Trophoblast cell (in vitro differentiated cells and primary cell): ENCODE results near the gene PLEKHG4B.

ENCODE experiments used
- DNase-seq, 2 donors: peaks; one replicate each; pipeline ENCODE4 v3.0.0-alpha.2; 2016
- H2AFZ ChIP-seq: 2 replicates; pipeline ENCODE4 v1.6.1; 2013; ENCODE audit warnings: low read length, moderate library complexity, mild to moderate bottlenecking; ENCODE audit not compliant: insufficient read depth, poor library complexity
- H2AK5ac ChIP-seq: 2 replicates; pipeline ENCODE4 v1.6.1; 2013; ENCODE audit warnings: mild to moderate bottlenecking, low read length
- H2BK120ac ChIP-seq: 2 replicates; pipeline ENCODE4 v1.6.1; 2013; ENCODE audit warnings: low read length, mild to moderate bottlenecking, moderate library complexity; ENCODE audit not compliant: insufficient read depth, poor library complexity
- H2BK12ac ChIP-seq: 2 replicates; pipeline ENCODE4 v1.6.1; 2013; ENCODE audit warnings: mild to moderate bottlenecking, low read length, moderate library complexity
- H2BK5ac ChIP-seq: 2 replicates; pipeline ENCODE4 v1.6.1; 2013; ENCODE audit warnings: low read length, low read depth, moderate library complexity, mild to moderate bottlenecking; ENCODE audit not compliant: poor library complexity
- H3K14ac ChIP-seq: 2 replicates; pipeline ENCODE4 v1.6.1; 2013; ENCODE audit warnings: mild to moderate bottlenecking, low read length
- H3K18ac ChIP-seq: 2 replicates; pipeline ENCODE4 v1.6.1; 2013; ENCODE audit warnings: mild to moderate bottlenecking, low read length
- H3K23ac ChIP-seq: 2 replicates; pipeline ENCODE4 v1.6.1; 2013; ENCODE audit warnings: low read length
- H3K27ac ChIP-seq: 2 replicates; pipeline ENCODE4 v1.5.1; 2013; ENCODE audit warnings: low read depth, mild to moderate bottlenecking, inconsistent platforms, low read length, moderate library complexity
- H3K27me3 ChIP-seq: 2 replicates; pipeline ENCODE4 v1.6.1; 2013; ENCODE audit warnings: inconsistent platforms, mild to moderate bottlenecking, low read length, moderate library complexity; ENCODE audit not compliant: insufficient read depth
- H3K36me3 ChIP-seq, 2 experiments: 1 replicate in 1 of 2; 2 replicates in 1 of 2; pipeline ENCODE4 v1.6.1; 2013; ENCODE audit warnings: low read length in 2 of 2, mild to moderate bottlenecking in 2 of 2, moderate library complexity in 1 of 2; ENCODE audit not compliant: insufficient read depth in 2 of 2, control insufficient read depth in 1 of 2
- H3K4ac ChIP-seq: 2 replicates; pipeline ENCODE4 v1.6.1; 2013; ENCODE audit warnings: low read depth, mild to moderate bottlenecking, low read length, moderate library complexity
- H3K4me1 ChIP-seq, 2 experiments: 1 replicate in 1 of 2; 2 replicates in 1 of 2; pipeline ENCODE4 v1.6.1; 2013; ENCODE audit warnings: low read length in 2 of 2, mild to moderate bottlenecking in 2 of 2, moderate library complexity in 1 of 2; ENCODE audit not compliant: insufficient read depth in 2 of 2, control insufficient read depth in 1 of 2
- H3K4me2 ChIP-seq: 2 replicates; pipeline ENCODE4 v1.6.1; 2013; ENCODE audit warnings: inconsistent platforms, mild to moderate bottlenecking, low read length, moderate library complexity
- H3K4me3 ChIP-seq: 2 replicates; pipeline ENCODE4 v1.5.1; 2013; ENCODE audit warnings: mild to moderate bottlenecking, low read depth, low read length, inconsistent platforms
- H3K79me1 ChIP-seq: one replicate; pipeline ENCODE4 v1.6.1; 2013; ENCODE audit warnings: low read length
- H3K79me2 ChIP-seq: 2 replicates; pipeline ENCODE4 v1.6.1; 2013; ENCODE audit warnings: low read length, mild to moderate bottlenecking; ENCODE audit not compliant: control insufficient read depth, insufficient read depth, poor library complexity
- H3K9ac ChIP-seq: 2 replicates; pipeline ENCODE4 v1.6.1; 2013; ENCODE audit warnings: mild to moderate bottlenecking, low read length
- H3K9me3 ChIP-seq: 2 replicates; pipeline ENCODE4 v1.6.1; 2013; ENCODE audit warnings: low read depth, mild to moderate bottlenecking, control low read depth, inconsistent platforms, low read length; ENCODE audit not compliant: insufficient read depth
- H4K12ac ChIP-seq: 2 replicates; pipeline ENCODE4 v1.6.1; 2013; ENCODE audit warnings: low read depth, mild to moderate bottlenecking, low read length, moderate library complexity
- H4K8ac ChIP-seq: 2 replicates; pipeline ENCODE4 v1.6.1; 2013; ENCODE audit warnings: low read depth, mild to moderate bottlenecking, low read length, moderate library complexity
- H4K91ac ChIP-seq: one replicate; pipeline ENCODE4 v1.6.1; 2013; ENCODE audit warnings: low read depth, mild to moderate bottlenecking, low read length, moderate library complexity
- WGBS: extraction: QIAGEN DNeasy Blood & Tissue Kit; methylation state at CpG from one replicate; pipeline ENCODE4 v1.1.7; 2013; ENCODE audit warnings: missing lambda C conversion rate; ENCODE audit not compliant: insufficient read length, insufficient coverage; ENCODE audit errors: extremely low coverage; 5-methylcytosine and 5-hydroxymethylcytosine counted together

Gene PLEKHG4B

DNA sequence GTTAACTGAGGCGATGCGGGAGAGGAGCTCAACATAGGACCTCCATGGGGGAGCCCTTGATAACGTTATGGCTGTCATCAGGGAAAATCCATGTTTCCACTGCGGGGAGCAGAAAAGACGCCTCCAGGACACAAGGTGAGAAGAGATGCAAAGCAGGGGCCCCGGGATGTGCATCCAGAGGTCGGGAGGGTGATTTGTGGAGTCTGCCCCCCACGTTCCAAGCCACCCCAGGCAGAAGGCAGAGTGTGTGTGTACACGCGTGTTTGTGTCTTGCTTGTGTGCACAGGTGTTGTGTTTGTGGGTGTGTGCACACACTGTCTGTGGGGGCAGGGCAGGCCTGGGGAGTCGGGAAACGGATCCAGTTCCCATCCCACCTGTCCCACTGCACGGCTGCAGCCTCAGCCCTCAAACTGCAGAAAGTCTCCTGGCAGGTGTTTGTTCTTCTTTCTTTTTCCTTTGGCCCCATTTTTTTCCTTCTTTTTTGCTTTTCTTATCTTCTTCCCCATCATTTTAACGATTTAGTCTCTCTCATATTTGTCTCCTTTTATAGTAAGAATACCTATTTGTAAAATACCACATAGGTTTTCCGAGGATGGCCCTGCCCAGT, 17.4 kb upstream of the PLEKHG4B start:
- Histone ChIP-seq H2BK5ac (no peak overlapping the region), H2AFZ (no peak overlapping the region), H3K4me2 (no peak overlapping the region), H3K36me3 (no peaks in the 10 kb centered on the region), H4K8ac (no peak overlapping the region), H2AK5ac (no peak overlapping the region), H3K18ac (no peak overlapping the region), H3K79me1 (peaks cover 9% of the 10 kb centered on the region), H4K12ac (no peak overlapping the region), H3K4me3 (no peak overlapping the region), H3K4ac (no peak overlapping the region), H3K9ac (no peak overlapping the region), H3K14ac (no peak overlapping the region), H3K9me3 (no peaks in the 10 kb centered on the region), H2BK120ac (no peak overlapping the region), H3K23ac (no peak overlapping the region), H3K27ac (no peak overlapping the region), H2BK12ac (no peak overlapping the region), H3K4me1 (peaks cover 12 to 17% of the 10 kb centered on the region in 2 experiments), H4K91ac (no peak overlapping the region), H3K27me3 (no peaks in the 10 kb centered on the region), H3K79me2 (no peaks in the 10 kb centered on the region)
- no CpG with 5 or more reads among the region's 15 CpGs for WGBS
- DNase-seq: no peak

DNA sequence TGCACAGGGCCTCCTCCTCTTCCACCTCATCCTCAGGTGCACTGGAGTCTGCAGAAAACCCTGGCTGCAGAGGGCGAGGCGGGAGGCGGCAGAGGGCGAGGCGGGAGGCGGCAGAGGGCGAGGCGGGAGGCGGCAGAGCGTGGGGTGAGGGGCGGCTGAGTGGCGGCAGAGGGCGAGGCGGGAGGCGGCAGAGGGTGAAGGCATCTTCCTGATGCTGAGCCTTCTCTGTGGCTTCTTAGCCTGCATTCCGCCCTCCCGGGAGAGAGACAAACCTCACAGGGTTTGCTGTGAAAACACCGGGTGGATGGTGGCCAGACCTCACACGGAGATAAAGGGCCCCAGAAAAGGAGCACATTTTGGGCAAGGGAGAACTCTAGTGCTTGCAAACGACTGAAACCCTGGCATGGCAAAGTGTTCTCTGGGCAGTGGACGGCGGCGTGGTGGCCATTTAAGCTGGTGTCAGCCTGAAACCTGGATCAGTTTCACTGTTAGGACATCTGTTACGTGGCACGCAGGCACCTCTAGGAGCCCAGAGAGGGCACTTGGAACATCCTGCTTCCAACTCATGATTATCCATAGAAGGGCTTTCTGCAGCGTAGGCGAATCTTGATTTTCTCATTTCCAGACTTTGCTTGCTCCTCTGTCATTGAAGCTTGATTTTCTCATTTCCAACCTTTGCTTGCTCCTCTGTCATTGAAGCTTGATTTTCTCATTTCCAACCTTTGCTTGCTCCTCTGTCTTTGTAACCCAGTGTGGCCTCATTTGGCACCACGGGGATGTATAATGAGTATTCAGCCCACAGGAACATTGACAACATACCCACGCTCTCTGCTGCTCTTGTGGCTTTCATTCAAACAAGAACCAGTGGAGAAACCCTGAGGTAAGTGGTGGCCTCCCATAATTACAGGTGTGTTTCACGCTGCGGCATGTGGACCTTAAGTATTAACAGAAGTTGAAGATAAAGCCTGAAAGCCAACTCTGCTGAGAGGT, 16.3 kb upstream of the PLEKHG4B start:
- Histone ChIP-seq H3K27me3 (no peaks in the 10 kb centered on the region), H3K27ac (no peak overlapping the region), H3K79me2 (no peaks in the 10 kb centered on the region), H2AK5ac (no peak overlapping the region), H3K36me3 (no peaks in the 10 kb centered on the region), H3K4me1 (peaks cover 12 to 17% of the 10 kb centered on the region in 2 experiments), H3K4me2 (no peak overlapping the region), H4K91ac (no peak overlapping the region), H2AFZ (no peak overlapping the region), H3K79me1 (peaks cover 9% of the 10 kb centered on the region), H3K9ac (no peak overlapping the region), H2BK12ac (no peak overlapping the region), H2BK120ac (no peak overlapping the region), H4K12ac (no peak overlapping the region), H4K8ac (no peak overlapping the region), H3K14ac (no peak overlapping the region), H3K4me3 (no peak overlapping the region), H3K23ac (no peak overlapping the region), H3K4ac (no peak overlapping the region), H3K18ac (no peak overlapping the region), H2BK5ac (no peak overlapping the region), H3K9me3 (no peaks in the 10 kb centered on the region)
- DNase-seq: no peak
- no CpG with 5 or more reads among the region's 31 CpGs for WGBS

DNA sequence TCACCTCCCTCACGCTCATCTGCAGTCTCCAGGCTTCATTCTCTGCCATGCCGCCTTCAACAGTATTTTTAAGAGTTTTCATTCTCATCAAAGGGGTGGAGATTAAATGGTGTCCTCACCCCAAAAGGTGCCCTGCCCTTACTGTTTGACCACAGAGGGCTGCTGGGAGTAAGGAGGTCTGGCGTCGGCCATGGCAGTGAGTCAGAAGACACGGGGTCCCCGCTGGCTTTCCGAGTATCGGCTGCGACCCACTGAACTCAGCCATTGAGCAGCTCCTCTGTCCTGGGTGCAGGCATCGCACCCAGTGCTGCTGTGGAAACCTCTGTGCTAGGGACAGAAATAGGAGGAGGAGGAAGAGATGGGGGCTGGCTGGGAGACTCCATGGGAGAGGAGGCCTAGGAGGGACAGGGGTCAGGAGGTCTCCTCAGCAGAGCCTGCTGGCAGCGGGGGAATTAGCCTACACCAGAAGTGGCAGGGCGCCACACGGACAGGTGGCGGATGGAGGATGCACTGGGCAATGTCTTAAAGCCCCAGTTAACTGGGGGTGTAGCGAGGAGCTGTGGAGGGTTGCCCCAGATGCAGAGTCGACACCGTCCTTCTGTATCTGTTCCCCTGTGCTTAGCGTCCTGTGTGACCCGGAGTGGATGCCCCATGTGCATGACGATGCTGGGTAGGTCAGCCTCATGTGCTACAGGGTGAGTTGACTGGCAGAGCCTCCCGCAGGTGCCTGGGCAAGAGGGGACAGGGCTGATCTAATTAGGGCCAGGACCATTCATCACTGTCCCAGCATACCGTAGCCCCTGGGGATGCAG, 15.4 kb upstream of the PLEKHG4B start:
- Histone ChIP-seq H4K12ac (no peak overlapping the region), H3K27ac (no peak overlapping the region), H2AK5ac (no peak overlapping the region), H3K79me2 (peaks cover 1% of the 10 kb centered on the region), H2AFZ (no peak overlapping the region), H3K14ac (no peak overlapping the region), H3K79me1 (peaks cover 15% of the 10 kb centered on the region), H3K4me2 (no peak overlapping the region), H3K4ac (no peak overlapping the region), H3K27me3 (no peaks in the 10 kb centered on the region), H3K36me3 (no peaks in the 10 kb centered on the region), H4K91ac (no peak overlapping the region), H3K18ac (no peak overlapping the region), H3K9ac (no peak overlapping the region), H3K4me3 (no peak overlapping the region), H3K23ac (no peak overlapping the region), H2BK120ac (no peak overlapping the region), H3K9me3 (no peaks in the 10 kb centered on the region), H3K4me1 (peaks cover 18 to 19% of the 10 kb centered on the region in 2 experiments), H2BK5ac (no peak overlapping the region), H4K8ac (no peak overlapping the region), H2BK12ac (no peak overlapping the region)
- DNase-seq: no peak
- WGBS: no CpG with 5 or more reads among the region's 22 CpGs

DNA sequence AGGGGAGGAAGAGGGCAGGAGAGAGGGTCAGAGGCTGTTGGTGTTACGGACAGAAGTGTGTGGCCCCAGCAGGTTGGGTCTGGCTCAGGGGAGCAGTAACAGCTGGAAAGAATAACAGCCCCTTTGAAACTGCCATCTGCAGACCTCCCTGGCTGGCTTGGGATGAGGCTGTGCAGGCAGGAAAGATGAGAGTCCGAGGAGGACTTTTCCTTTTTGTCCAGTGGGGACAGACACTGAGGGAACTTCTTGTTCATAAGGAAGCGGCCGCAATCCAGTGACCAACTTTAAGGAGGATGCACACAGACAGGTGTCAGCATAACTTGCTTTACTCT, 14.8 kb upstream of the PLEKHG4B start:
- no CpG with 5 or more reads among the region's 4 CpGs for WGBS
- Histone ChIP-seq H3K4ac (no peak overlapping the region), H3K4me2 (no peak overlapping the region), H3K18ac (no peak overlapping the region), H3K36me3 (no peaks in the 10 kb centered on the region), H4K91ac (no peak overlapping the region), H3K9ac (no peak overlapping the region), H4K8ac (no peak overlapping the region), H2BK12ac (no peak overlapping the region), H3K23ac (no peak overlapping the region), H3K14ac (no peak overlapping the region), H2AK5ac (no peak overlapping the region), H3K27ac (no peak overlapping the region), H3K27me3 (no peaks in the 10 kb centered on the region), H2AFZ (no peak overlapping the region), H2BK120ac (no peak overlapping the region), H4K12ac (no peak overlapping the region), H3K79me2 (peaks cover 5% of the 10 kb centered on the region), H3K4me1 (peaks cover 23 to 25% of the 10 kb centered on the region in 2 experiments), H3K79me1 (peaks cover 19% of the 10 kb centered on the region), H3K4me3 (no peak overlapping the region), H3K9me3 (peaks cover 2% of the 10 kb centered on the region), H2BK5ac (no peak overlapping the region)
- DNase-seq: no peak
